Ectodermal cell (in vitro differentiated cells): Measurements from ENCODE around the gene SRP14.

Source experiments
- H3K27ac ChIP-seq: 2 replicates; pipeline ENCODE4 v1.7.0; 2013; ENCODE audit warnings: mild to moderate bottlenecking, low read depth, low read length; ENCODE audit not compliant: insufficient read depth, poor library complexity, severe bottlenecking
- H3K27me3 ChIP-seq: 2 replicates; pipeline ENCODE4 v1.7.0; 2013; ENCODE audit warnings: mild to moderate bottlenecking, low read length; ENCODE audit not compliant: insufficient read depth, control insufficient read depth, poor library complexity, severe bottlenecking
- H3K36me3 ChIP-seq: one replicate; pipeline ENCODE4 v1.7.0; 2013; ENCODE audit warnings: low read length; ENCODE audit not compliant: control insufficient read depth, insufficient read depth
- H3K4me1 ChIP-seq: one replicate; pipeline ENCODE4 v1.7.0; 2013; ENCODE audit warnings: low read length; ENCODE audit not compliant: control insufficient read depth, insufficient read depth
- H3K4me3 ChIP-seq: 2 replicates; pipeline ENCODE4 v1.7.0; 2013; ENCODE audit warnings: low read depth, low read length, control low read depth; ENCODE audit not compliant: insufficient read depth
- H3K9me3 ChIP-seq: 2 replicates; pipeline ENCODE4 v1.7.0; 2013; ENCODE audit warnings: mild to moderate bottlenecking, low read length, moderate library complexity; ENCODE audit not compliant: control insufficient read depth
- WGBS, 2 experiments: methylation state at CpG; one replicate each; pipeline ENCODE4 v1.1.7; 2013; ENCODE audit warnings: missing lambda C conversion rate in 2 of 2; 5-methylcytosine and 5-hydroxymethylcytosine counted together

The SRP14 gene

GRCh38 chr15:40066589-40066988, 27.6 kb upstream of the SRP14 start:
- Histone ChIP-seq H3K4me1 (peaks cover 43% of the 10 kb centered on the region), H3K9me3 (no peaks in the 10 kb centered on the region), H3K36me3 (no peaks in the 10 kb centered on the region), H3K27me3 (no peaks in the 10 kb centered on the region), H3K27ac (no peak overlapping the region), H3K4me3 (no peak overlapping the region)
- 92 to 93% methylated on average over 5 of the region's 5 CpGs for WGBS, 2 experiments

GRCh38 chr15:40065166-40065565, 26.2 kb upstream of the SRP14 start:
- Histone ChIP-seq H3K9me3 (no peaks in the 10 kb centered on the region), H3K4me1 (peaks cover 46% of the 10 kb centered on the region), H3K27ac (no peak overlapping the region), H3K27me3 (no peaks in the 10 kb centered on the region), H3K4me3 (no peak overlapping the region), H3K36me3 (no peaks in the 10 kb centered on the region)
- 94% methylated on average over 3 of the region's 3 CpGs for WGBS, 2 experiments

DNA sequence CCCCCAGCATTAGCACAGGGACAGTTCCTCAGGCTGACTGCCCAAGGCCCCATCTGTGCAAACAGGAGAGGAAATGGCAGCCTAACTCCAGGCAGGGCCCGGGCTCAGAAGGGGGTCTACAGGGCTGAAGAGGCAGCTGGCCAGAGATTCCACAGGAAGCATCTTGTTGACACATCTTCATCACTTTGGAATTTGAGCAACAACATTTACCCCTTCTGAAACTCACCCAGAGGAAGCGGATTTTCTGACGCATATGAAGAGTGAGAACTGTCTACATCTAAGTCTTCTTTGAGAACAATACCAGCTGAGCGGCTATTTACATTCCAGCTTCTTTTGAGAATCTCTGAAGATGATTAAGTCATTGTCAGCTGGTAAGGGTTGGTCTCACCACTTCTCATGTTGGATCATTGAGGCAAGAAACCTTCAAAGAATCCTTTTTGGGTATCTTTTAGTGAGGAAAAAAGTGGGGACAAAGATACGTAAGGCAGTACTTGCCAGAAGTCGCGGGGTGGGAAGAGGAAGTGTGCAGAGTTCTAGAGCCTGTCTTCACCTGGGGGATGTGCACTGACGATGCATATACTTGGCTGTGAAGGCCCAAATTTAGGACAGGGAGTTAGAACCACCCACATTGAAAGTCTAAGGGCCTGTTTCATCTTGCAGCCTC, 25.4 kb upstream of the SRP14 start:
- Histone ChIP-seq H3K9me3 (no peaks in the 10 kb centered on the region), H3K27me3 (no peaks in the 10 kb centered on the region), H3K36me3 (no peaks in the 10 kb centered on the region), H3K4me3 (no peak overlapping the region), H3K27ac (no peak overlapping the region), H3K4me1 (peaks cover 39% of the 10 kb centered on the region)
- 92 to 93% methylated on average over 8 of the region's 8 CpGs for WGBS, 2 experiments

GRCh38 chr15:40063563-40064011, 24.6 kb upstream of the SRP14 start:
- Histone ChIP-seq H3K9me3 (no peaks in the 10 kb centered on the region), H3K4me1 (peaks cover 36% of the 10 kb centered on the region), H3K27me3 (no peaks in the 10 kb centered on the region), H3K36me3 (no peaks in the 10 kb centered on the region), H3K27ac (no peak overlapping the region), H3K4me3 (no peak overlapping the region)
- WGBS, 2 experiments: 96 to 98% methylated on average over 2 of the region's 2 CpGs

DNA sequence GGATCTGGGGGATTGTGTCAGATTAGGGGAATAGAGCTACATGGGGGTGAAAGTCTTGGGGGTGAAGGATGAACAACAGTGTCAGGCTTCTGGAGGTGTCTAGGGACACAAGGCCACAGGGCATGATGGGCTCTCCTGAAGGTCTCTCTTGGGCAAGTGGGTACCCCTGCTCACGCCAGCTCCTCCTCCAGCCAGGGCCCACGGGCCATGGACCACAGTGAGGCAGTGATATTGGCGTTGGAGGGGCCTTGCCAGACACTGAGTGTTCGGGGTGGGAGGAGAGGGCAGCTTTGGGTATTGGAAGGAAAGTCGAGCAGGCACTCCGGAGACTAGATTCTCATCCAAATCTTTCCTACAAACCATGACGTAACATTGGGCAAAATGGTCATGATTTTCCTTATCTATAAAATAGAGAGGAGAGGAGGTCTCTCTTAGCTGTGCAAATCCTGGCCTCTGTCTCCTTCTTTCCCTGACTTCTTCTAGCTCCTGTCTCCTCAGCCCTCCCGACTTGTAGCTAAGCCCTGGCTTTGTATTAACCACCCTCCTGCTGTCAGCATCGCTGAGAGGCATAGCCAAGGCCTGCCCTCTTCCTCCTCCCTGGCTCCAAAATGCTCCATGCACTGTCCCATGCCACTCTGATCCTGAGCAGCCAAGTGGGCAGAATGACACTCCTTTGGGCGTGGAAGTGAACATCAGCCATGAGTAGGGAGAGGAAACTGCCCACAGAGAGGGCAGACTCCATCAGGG, 24.0 kb upstream of the SRP14 start:
- Histone ChIP-seq H3K9me3 (no peaks in the 10 kb centered on the region), H3K36me3 (no peaks in the 10 kb centered on the region), H3K4me3 (no peak overlapping the region), H3K4me1 (peaks cover 31% of the 10 kb centered on the region), H3K27ac (no peak overlapping the region), H3K27me3 (no peaks in the 10 kb centered on the region)
- 75 to 77% methylated on average over 10 of the region's 10 CpGs for WGBS, 2 experiments

DNA sequence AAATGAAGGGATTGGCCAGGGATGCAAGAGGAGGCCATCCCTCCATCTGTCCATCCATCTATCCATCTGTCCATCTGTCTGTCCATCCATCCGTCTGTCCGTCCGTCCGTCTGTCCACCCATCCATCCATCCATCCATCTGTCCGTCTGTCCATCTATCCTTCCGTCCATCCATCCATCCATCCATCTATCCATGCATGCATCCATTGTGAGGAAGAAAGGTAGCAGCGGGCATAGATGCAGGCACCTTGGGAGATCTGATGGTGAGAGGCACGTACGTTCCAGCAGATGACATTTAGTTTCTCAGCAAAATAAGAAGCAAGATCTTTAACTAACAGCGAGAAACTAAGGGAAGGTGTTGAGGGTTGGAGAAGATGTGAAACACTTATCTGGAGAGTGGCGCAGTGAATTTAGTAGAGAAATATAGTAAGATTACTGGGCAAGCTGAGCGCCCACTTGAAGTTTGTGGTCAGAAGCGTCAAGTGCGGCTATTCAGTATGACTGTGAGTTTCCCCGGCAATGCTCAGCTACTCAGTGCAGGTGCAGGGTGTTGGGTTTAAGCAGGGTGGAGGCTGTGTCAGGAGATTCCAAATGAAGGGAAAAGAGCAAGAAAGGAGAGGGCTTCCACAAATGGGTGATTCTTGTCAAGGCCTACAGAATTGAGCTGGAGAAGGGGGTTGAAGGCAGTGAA, 22.4 kb upstream of the SRP14 start:
- Histone ChIP-seq H3K4me1 (peaks cover 21% of the 10 kb centered on the region), H3K9me3 (no peaks in the 10 kb centered on the region), H3K4me3 (no peak overlapping the region), H3K27me3 (no peaks in the 10 kb centered on the region), H3K36me3 (no peaks in the 10 kb centered on the region), H3K27ac (no peak overlapping the region)
- 89 to 92% methylated on average over 14 of the region's 15 CpGs for WGBS, 2 experiments

DNA sequence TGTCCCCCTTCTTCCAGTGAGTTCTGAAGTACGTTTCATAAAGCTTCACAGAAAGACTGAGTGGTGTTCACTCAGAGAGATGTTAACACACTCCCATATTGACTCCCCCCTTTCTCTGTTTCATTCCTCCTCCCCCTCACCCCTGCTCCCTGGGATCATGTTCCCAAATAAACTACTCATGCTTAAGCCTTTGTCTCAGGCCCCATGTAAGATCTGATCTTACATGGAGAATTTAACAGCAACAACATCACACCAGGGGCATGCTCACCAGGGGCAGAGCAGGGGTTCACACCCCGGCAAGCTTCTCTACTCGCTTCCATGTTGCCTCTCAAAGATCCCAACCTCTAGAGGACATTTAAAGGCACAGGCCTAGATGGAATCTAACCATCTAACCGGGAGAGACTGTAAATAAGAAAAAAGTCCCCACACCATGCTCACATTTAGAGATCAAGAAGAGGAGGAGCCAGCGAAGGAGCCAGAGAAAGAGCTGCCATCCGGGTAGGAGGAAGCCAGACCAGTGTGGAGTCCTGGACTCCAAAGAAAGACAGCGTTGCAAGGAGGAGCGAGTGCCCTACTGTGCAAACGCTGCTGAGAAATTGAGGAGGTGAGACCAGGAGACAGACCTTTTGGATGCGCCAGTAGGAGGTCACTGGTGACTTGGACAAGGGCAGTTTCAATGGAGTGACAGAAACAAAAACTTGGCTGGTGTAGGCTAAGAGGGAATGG, 21.4 kb upstream of the SRP14 start:
- 89 to 90% methylated on average over 10 of the region's 10 CpGs for WGBS, 2 experiments
- H3K27me3 ChIP-seq: no peaks in the 10 kb centered on the region
- no peaks in the 10 kb centered on the region for H3K36me3 ChIP-seq
- H3K4me3 ChIP-seq: no peak overlapping the region
- no peaks in the 10 kb centered on the region for H3K9me3 ChIP-seq
- peaks cover 26% of the 10 kb centered on the region for H3K4me1 ChIP-seq
- no peak overlapping the region for H3K27ac ChIP-seq

GRCh38 chr15:40059821-40060220, 20.8 kb upstream of the SRP14 start:
- Histone ChIP-seq H3K27me3 (no peaks in the 10 kb centered on the region), H3K4me3 (no peak overlapping the region), H3K36me3 (no peaks in the 10 kb centered on the region), H3K27ac (no peak overlapping the region), H3K4me1 (peaks cover 32% of the 10 kb centered on the region), H3K9me3 (no peaks in the 10 kb centered on the region)
- WGBS, 2 experiments: 89 to 92% methylated on average over 11 of the region's 11 CpGs

- no peaks in the 10 kb centered on the region for H3K9me3 ChIP-seq
- peaks cover 28% of the 10 kb centered on the region for H3K4me1 ChIP-seq
- no peaks in the 10 kb centered on the region for H3K36me3 ChIP-seq
- H3K27me3 ChIP-seq: no peaks in the 10 kb centered on the region
- 85 to 92% methylated on average over 3 of the region's 3 CpGs for WGBS, 2 experiments
- H3K27ac ChIP-seq: no peak overlapping the region
- H3K4me3 ChIP-seq: no peak overlapping the region
Observed at GRCh38 chr15:40058476-40059140, 19.6 kb upstream of the SRP14 start.
